ENCODE results near the gene GBA2. TPM values are rescaled to one million over a fixed set of nuclear protein-coding genes. Genes with fewer than 3 reads are reported as not detected.

The GBA2 gene
- total RNA-seq, 2 donors from 2014 or later = 107 to 117 TPM

DNA sequence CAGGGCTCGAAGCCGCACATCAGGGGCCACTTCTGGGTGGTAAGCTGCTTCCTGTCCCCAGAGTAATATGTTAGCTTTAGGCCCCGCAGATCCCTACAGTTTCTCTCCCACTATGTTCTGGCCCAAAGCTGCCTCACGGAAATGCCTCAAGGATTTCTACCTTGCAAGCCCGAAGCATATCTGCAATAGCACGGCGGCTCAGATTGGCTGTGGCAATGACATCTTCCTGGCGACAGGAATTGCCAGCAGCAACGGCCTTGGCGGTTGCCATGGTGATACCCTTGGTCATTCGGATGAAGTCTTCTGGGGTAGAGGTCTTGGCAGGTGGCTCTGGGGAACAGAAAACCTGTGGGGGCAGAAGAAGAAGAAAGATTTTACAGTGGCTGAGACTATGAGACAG lies 49.0 kb downstream of the GBA2 start:
- Mint-ChIP-seq H3K27ac (no peak overlapping the region), H3K9me3 (no peaks in the 10 kb centered on the region), H3K4me3 (no peak overlapping the region), H3K4me1 (peaks cover 2% of the 10 kb centered on the region), H3K27me3 (ENCODE audit: insufficient read depth) (no peaks in the 10 kb centered on the region), H3K36me3 (ENCODE audit: low read depth) (peaks cover 50% of the 10 kb centered on the region)
- TF ChIP-seq, protein P1, sequence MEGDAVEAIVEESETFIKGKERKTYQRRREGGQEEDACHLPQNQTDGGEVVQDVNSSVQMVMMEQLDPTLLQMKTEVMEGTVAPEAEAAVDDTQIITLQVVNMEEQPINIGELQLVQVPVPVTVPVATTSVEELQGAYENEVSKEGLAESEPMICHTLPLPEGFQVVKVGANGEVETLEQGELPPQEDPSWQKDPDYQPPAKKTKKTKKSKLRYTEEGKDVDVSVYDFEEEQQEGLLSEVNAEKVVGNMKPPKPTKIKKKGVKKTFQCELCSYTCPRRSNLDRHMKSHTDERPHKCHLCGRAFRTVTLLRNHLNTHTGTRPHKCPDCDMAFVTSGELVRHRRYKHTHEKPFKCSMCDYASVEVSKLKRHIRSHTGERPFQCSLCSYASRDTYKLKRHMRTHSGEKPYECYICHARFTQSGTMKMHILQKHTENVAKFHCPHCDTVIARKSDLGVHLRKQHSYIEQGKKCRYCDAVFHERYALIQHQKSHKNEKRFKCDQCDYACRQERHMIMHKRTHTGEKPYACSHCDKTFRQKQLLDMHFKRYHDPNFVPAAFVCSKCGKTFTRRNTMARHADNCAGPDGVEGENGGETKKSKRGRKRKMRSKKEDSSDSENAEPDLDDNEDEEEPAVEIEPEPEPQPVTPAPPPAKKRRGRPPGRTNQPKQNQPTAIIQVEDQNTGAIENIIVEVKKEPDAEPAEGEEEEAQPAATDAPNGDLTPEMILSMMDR (conservative IDR thresholded peaks at IDR 0.05) = no peak
- Histone ChIP-seq H3K9me3 (ENCODE audit: control insufficient read depth, low read length) (no peaks in the 10 kb centered on the region), H3K27me3 (ENCODE audit: control insufficient read depth, insufficient read depth, low read length, poor library complexity, severe bottlenecking) (no peaks in the 10 kb centered on the region), H3K9ac (ENCODE audit: extremely low read depth, low read length, poor library complexity, severe bottlenecking) (no peak overlapping the region), H3K36me3 (ENCODE audit: control insufficient read depth, insufficient read depth, low read length) (peaks cover 91% of the 10 kb centered on the region), H3K4me1 (ENCODE audit: control insufficient read depth, insufficient read depth, low read length) (no peaks in the 10 kb centered on the region), H3K4me3 (ENCODE audit: low read length) (no peak overlapping the region), H3K27ac (ENCODE audit: low read depth, low read length) (no peak overlapping the region)
- WGBS, 2 experiments (ENCODE audit: insufficient coverage in 1 of 2, insufficient read length in 1 of 2) = 92 to 95% methylated on average over 11 of the region's 11 CpGs
- DNase-seq = no peak

DNA sequence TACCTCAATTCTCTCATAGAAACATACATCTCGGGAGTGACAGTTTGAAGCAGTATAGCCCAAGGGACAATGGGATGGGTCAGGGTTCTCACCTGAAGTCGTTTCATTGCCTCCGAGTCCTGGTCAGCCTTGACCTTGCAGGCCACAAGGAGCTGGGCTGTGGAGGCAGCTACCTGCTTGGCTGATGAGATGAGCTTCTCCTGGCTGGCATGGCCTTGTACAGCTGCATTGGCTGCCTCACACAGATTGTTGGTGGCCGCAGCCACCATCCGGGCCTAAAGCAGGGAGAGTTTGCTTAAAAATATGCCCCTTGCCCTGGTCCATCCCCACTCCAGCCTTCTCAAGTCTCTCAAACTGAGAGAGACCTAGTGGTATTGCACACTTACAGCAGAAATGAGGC lies 50.8 kb downstream of the GBA2 start:
- H3K27ac ChIP-seq (ENCODE audit: low read depth, low read length) = no peak overlapping the region
- H3K4me1 ChIP-seq (ENCODE audit: control insufficient read depth, insufficient read depth, low read length) = no peaks in the 10 kb centered on the region
- H3K4me3 ChIP-seq (ENCODE audit: low read length) = no peak overlapping the region
- no peaks in the 10 kb centered on the region for H3K27me3 Mint-ChIP-seq (ENCODE audit: insufficient read depth)
- H3K9me3 ChIP-seq (ENCODE audit: control insufficient read depth, low read length) = no peaks in the 10 kb centered on the region
- WGBS, 2 experiments (ENCODE audit: insufficient coverage in 1 of 2, insufficient read length in 1 of 2) = 90% methylated on average over 5 of the region's 5 CpGs
- H3K4me1 Mint-ChIP-seq = peaks cover 2% of the 10 kb centered on the region
- H3K27me3 ChIP-seq (ENCODE audit: control insufficient read depth, insufficient read depth, low read length, poor library complexity, severe bottlenecking) = no peaks in the 10 kb centered on the region
- no peak overlapping the region for H3K4me3 Mint-ChIP-seq
- H3K36me3 ChIP-seq (ENCODE audit: control insufficient read depth, insufficient read depth, low read length) = peaks cover 75% of the 10 kb centered on the region
- H3K9me3 Mint-ChIP-seq = no peaks in the 10 kb centered on the region
- TF ChIP-seq, protein P1 (conservative IDR thresholded peaks at IDR 0.05) = no peak
- H3K36me3 Mint-ChIP-seq (ENCODE audit: low read depth) = peaks cover 32% of the 10 kb centered on the region
- no peak for DNase-seq
- H3K27ac Mint-ChIP-seq = no peak overlapping the region
- H3K9ac ChIP-seq (ENCODE audit: extremely low read depth, low read length, poor library complexity, severe bottlenecking) = no peak overlapping the region

DNA sequence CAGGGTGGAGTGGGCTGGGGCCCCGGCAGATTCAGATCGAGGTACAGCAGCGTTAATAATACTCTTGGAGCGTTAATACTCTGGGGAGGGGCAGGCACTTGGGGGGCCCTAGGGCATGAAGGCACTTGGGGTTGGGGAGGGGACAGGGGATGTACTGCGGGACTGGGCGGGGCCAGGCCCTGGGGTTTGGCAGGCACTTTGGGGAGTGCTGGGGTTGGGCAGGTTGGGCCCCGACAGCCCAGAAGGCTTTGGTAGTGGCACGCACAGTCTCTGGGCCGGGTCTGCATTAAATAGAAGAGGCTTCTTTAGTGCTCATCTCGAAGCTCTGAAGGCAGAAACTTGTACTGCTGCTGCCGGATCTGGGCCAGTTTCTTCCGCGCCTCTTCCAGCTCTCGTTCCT lies 51.5 kb downstream of the GBA2 start:
- no peak overlapping the region for H3K4me3 Mint-ChIP-seq
- DNase-seq = no peak
- no peaks in the 10 kb centered on the region for H3K9me3 Mint-ChIP-seq
- Histone ChIP-seq H3K36me3 (ENCODE audit: control insufficient read depth, insufficient read depth, low read length) (peaks cover 68% of the 10 kb centered on the region), H3K27me3 (ENCODE audit: control insufficient read depth, insufficient read depth, low read length, poor library complexity, severe bottlenecking) (no peaks in the 10 kb centered on the region), H3K4me3 (ENCODE audit: low read length) (no peak overlapping the region), H3K4me1 (ENCODE audit: control insufficient read depth, insufficient read depth, low read length) (no peaks in the 10 kb centered on the region), H3K9ac (ENCODE audit: extremely low read depth, low read length, poor library complexity, severe bottlenecking) (no peak overlapping the region), H3K27ac (ENCODE audit: low read depth, low read length) (no peak overlapping the region), H3K9me3 (ENCODE audit: control insufficient read depth, low read length) (no peaks in the 10 kb centered on the region)
- peaks cover 2% of the 10 kb centered on the region for H3K4me1 Mint-ChIP-seq
- WGBS, 2 experiments (ENCODE audit: insufficient coverage in 1 of 2, insufficient read length in 1 of 2) = 93 to 98% methylated on average over 10 to 14 of the region's 14 CpGs
- H3K27me3 Mint-ChIP-seq (ENCODE audit: insufficient read depth) = no peaks in the 10 kb centered on the region
- H3K36me3 Mint-ChIP-seq (ENCODE audit: low read depth) = peaks cover 25% of the 10 kb centered on the region
- no peak overlapping the region for H3K27ac Mint-ChIP-seq
- TF ChIP-seq, protein P1 (conservative IDR thresholded peaks at IDR 0.05) = no peak
